Cardiac fibroblast (primary cell): ENCODE measurements around the gene PDK2.

Experiments used
- DNase-seq, 2 donors: peaks; one replicate each; pipeline versions ENCODE4 v3.0.0 to v3.0.0-alpha.2; 2010; ENCODE audit warnings: low read depth in 2 of 2
- H3K4me3 ChIP-seq, 2 donors: replicated peaks in 1 of 2; 1 replicate in 1 of 2; 2 replicates in 1 of 2; pipeline ENCODE4 v1.5.1; 2011; ENCODE audit warnings: low read depth in 2 of 2, low read length in 2 of 2, mild to moderate bottlenecking in 2 of 2, moderate library complexity in 1 of 2
- CTCF ChIP-seq: IDR thresholded peaks from one replicate; pipeline ENCODE4 v1.5.1; 2011; ENCODE audit warnings: low read depth, mild to moderate bottlenecking, low read length, inconsistent platforms

The PDK2 gene

GRCh38 chr17:50087246-50087911 lies 7.8 kb upstream of the PDK2 start:
- DNase-seq: peak; percentile 80 to 82
- H3K4me3 ChIP-seq: no peak overlapping the region
- peak; percentile 98 for TF ChIP-seq CTCF

- no peak overlapping the region for H3K4me3 ChIP-seq
- TF ChIP-seq CTCF: no peak
- no peak for DNase-seq
These were observed 7.2 kb upstream of the PDK2 start for GRCh38 chr17:50087912-50088405.

- TF ChIP-seq CTCF: no peak
- no peak overlapping the region for H3K4me3 ChIP-seq
These were observed 6.0 kb upstream of the PDK2 start for GRCh38 chr17:50088952-50089825.

GRCh38 chr17:50090071-50090470 lies 5.1 kb upstream of the PDK2 start:
- DNase-seq: no peak
- no peak for TF ChIP-seq CTCF
- no peak overlapping the region for H3K4me3 ChIP-seq

More at GRCh38 chr17:50088952-50089825, 6.0 kb upstream of the PDK2 start:
- DNase-seq: no peak

GRCh38 chr17:50090971-50091917 lies 3.9 kb upstream of the PDK2 start:
- H3K4me3 ChIP-seq: no peak overlapping the region
- no peak for TF ChIP-seq CTCF
- no peak for DNase-seq

- no peak for TF ChIP-seq CTCF
- no peak for DNase-seq
- H3K4me3 ChIP-seq: no peak overlapping the region
These were observed 3.2 kb upstream of the PDK2 start for GRCh38 chr17:50091918-50092285.
